HCT116 (cell line): ENCODE measurements around the gene FAM81A. TPM values are rescaled to one million over a fixed set of nuclear protein-coding genes. Genes with fewer than 3 reads are reported as not detected.

Source experiments
- ATAC-seq: fragments of 200-7000 bp; cut with Tn5 transposase; 2 replicates; pipeline ENCODE4 v1.9.1; 2020; ENCODE audit warnings: mild to moderate bottlenecking, moderate library complexity
- BruUV-seq: library from RNA; stranded (reverse); fragments of 400-500 nt; replicated peaks from 2 replicates; lab custom pipeline; 2021; lab: Mats Ljungman, UMichigan
- CTCF ChIA-PET: fragments of 300-600 bp; sonication (Branson Sonifier 250); formaldehyde crosslinking; loops from one replicate; lab custom pipeline; 2021; ENCODE audit warnings: antibody characterized with exemption; lab: Charles Lee
- POLR2A ChIA-PET: fragments of 300-600, 350-600 bp; sonication (Branson Sonifier 250); formaldehyde crosslinking; loops from one replicate; lab custom pipeline; 2021; ENCODE audit warnings: antibody characterized with exemption; lab: Charles Lee
- RAD21 ChIA-PET, 2 experiments: fragments of 300-600 bp; sonication (Branson Sonifier 250); formaldehyde crosslinking; loops; one replicate each; lab custom pipeline; 2023; ENCODE audit warnings: low total read pairs in 2 of 2; ENCODE audit not compliant: uncharacterized antibody in 2 of 2, unreplicated experiment in 2 of 2, low non-redundant PET in 1 of 2; lab: Charles Lee
- DNase-seq: peaks from one replicate; pipeline ENCODE4 v3.0.0-alpha.2; 2010; ENCODE audit warnings: low read depth, low spot score
- H2AFZ ChIP-seq: fragments of 200-600 bp; shearing (Covaris generic), sonication (generic); 2 replicates; pipeline ENCODE4 v1.6.1; 2017; ENCODE audit warnings: low read depth, mixed run types, mixed read lengths, antibody characterized with exemption, low read length; ENCODE audit not compliant: poor library complexity, severe bottlenecking
- H3K27ac ChIP-seq: 2 replicates; pipeline ENCODE4 v1.5.1; 2012; ENCODE audit warnings: low read depth, low read length
- H3K27me3 ChIP-seq: fragments of 200-600 bp; sonication (generic); 2 replicates; pipeline ENCODE4 v1.6.1; 2016; ENCODE audit warnings: mixed run types, low read length, mixed read lengths; ENCODE audit not compliant: insufficient read depth
- H3K36me3 ChIP-seq, 2 experiments: fragments of 200-500 bp in 1 of 2; fragments of 200-600 bp in 1 of 2; sonication (Bioruptor generic) in 1 of 2; sonication (generic) in 1 of 2; 2 replicates each; pipeline versions ENCODE4 v1.5.1 to v1.6.1; 2014 to 2016; ENCODE audit warnings: low read length in 2 of 2, inconsistent platforms in 1 of 2, mixed read lengths in 1 of 2, mixed run types in 1 of 2; ENCODE audit not compliant: insufficient read depth in 2 of 2, control insufficient read depth in 1 of 2
- H3K4me1 ChIP-seq, 2 experiments: fragments of 200-600 bp in 1 of 2; sonication (generic) in 1 of 2; 2 replicates each; pipeline versions ENCODE4 v1.5.1 to v1.6.1; 2012 to 2017; ENCODE audit warnings: low read length in 2 of 2, inconsistent platforms in 1 of 2, mild to moderate bottlenecking in 1 of 2, mixed read lengths in 1 of 2, mixed run types in 1 of 2, moderate library complexity in 1 of 2; ENCODE audit not compliant: insufficient read depth in 2 of 2, control insufficient read depth in 1 of 2
- H3K4me2 ChIP-seq: fragments of 200-600 bp; sonication (generic); 2 replicates; pipeline ENCODE4 v1.6.1; 2017; ENCODE audit warnings: mixed run types, low read length, mixed read lengths
- H3K4me3 ChIP-seq, 2 experiments: fragments of 200-600 bp in 1 of 2; sonication (generic) in 1 of 2; replicated peaks in 1 of 2; 2 replicates each; pipeline ENCODE4 v1.5.1; 2011 to 2016; ENCODE audit warnings: low read length in 2 of 2, control low read depth in 1 of 2, low read depth in 1 of 2, mild to moderate bottlenecking in 1 of 2, mixed read lengths in 1 of 2, mixed run types in 1 of 2
- H3K79me2 ChIP-seq: fragments of 200-600 bp; sonication (generic); 2 replicates; pipeline ENCODE4 v1.6.1; 2017; ENCODE audit warnings: mild to moderate bottlenecking, mixed run types, low read length, moderate library complexity, mixed read lengths; ENCODE audit not compliant: insufficient read depth
- H3K9ac ChIP-seq: fragments of 200-600 bp; sonication (generic); 2 replicates; pipeline ENCODE4 v1.6.1; 2016; ENCODE audit warnings: low read length, mixed read lengths
- H3K9me2 ChIP-seq: fragments of 200-600 bp; sonication (generic), shearing (Covaris generic); 2 replicates; pipeline ENCODE4 v1.6.1; 2017; ENCODE audit warnings: mixed run types, mild to moderate bottlenecking, moderate library complexity; ENCODE audit not compliant: insufficient read depth
- H3K9me3 ChIP-seq, 2 experiments: fragments of 200-500 bp in 1 of 2; fragments of 200-600 bp in 1 of 2; sonication (Bioruptor generic) in 1 of 2; sonication (generic) in 1 of 2; 2 replicates each; pipeline ENCODE4 v1.6.1; 2014 to 2017; ENCODE audit warnings: low read length in 2 of 2, mixed read lengths in 2 of 2, inconsistent platforms in 1 of 2, low read depth in 1 of 2, mild to moderate bottlenecking in 1 of 2, mixed run types in 1 of 2, moderate library complexity in 1 of 2; ENCODE audit not compliant: control insufficient read depth in 1 of 2, insufficient read depth in 1 of 2
- H4K20me1 ChIP-seq: fragments of 200-600 bp; sonication (generic), shearing (Covaris generic); 2 replicates; pipeline ENCODE4 v1.6.1; 2017; ENCODE audit warnings: mixed run types, mild to moderate bottlenecking, moderate library complexity; ENCODE audit not compliant: insufficient read depth
- ATF3 ChIP-seq: IDR thresholded peaks from 2 replicates; pipeline ENCODE4 v1.6.1; 2012
- CBX3 ChIP-seq: IDR thresholded peaks from 2 replicates; pipeline ENCODE4 v1.6.1; 2012; ENCODE audit warnings: low read depth
- CEBPB ChIP-seq: IDR thresholded peaks from 2 replicates; pipeline ENCODE4 v1.6.1; 2012; ENCODE audit warnings: low read depth
- CTCF ChIP-seq, 3 experiments: fragments of 200-600 bp in 1 of 3; sonication (generic) in 1 of 3; IDR thresholded peaks in 2 of 3; conservative IDR thresholded peaks in 1 of 3; 2 replicates each; pipeline ENCODE4 v1.5.1; 2012 to 2017; ENCODE audit warnings: low read depth in 2 of 3, low read length in 2 of 3, antibody characterized with exemption in 1 of 3, borderline replicate concordance in 1 of 3, control low read depth in 1 of 3, mild to moderate bottlenecking in 1 of 3, mixed read lengths in 1 of 3, mixed run types in 1 of 3, moderate library complexity in 1 of 3; ENCODE audit not compliant: insufficient read depth in 1 of 3
- EZH2phosphoT487 ChIP-seq: fragments of 200-600 bp; IDR thresholded peaks from 2 replicates; pipeline ENCODE4 v1.6.1; 2018; ENCODE audit warnings: antibody characterized with exemption, borderline replicate concordance
- FOSL1 ChIP-seq: IDR thresholded peaks from 2 replicates; pipeline ENCODE4 v1.6.1; 2012; ENCODE audit warnings: low read depth
- MAX ChIP-seq: IDR thresholded peaks from 2 replicates; pipeline ENCODE4 v1.6.1; 2012
- POLR2A ChIP-seq: IDR thresholded peaks from 2 replicates; pipeline ENCODE4 v1.7.0; 2011; ENCODE audit warnings: borderline replicate concordance; ENCODE audit not compliant: insufficient read depth, insufficient read length; ENCODE audit errors: extremely low read depth
- POLR2AphosphoS5 ChIP-seq: IDR thresholded peaks from 2 replicates; pipeline ENCODE4 v1.6.1; 2011; ENCODE audit warnings: mild to moderate bottlenecking, low read depth, low read length, moderate library complexity
- RAD21 ChIP-seq: IDR thresholded peaks from 2 replicates; pipeline ENCODE4 v1.6.1; 2012; ENCODE audit warnings: low read depth, mild to moderate bottlenecking
- REST ChIP-seq: IDR thresholded peaks from 2 replicates; pipeline ENCODE4 v1.6.1; 2012; ENCODE audit warnings: low read depth
- SP1 ChIP-seq: IDR thresholded peaks from 2 replicates; pipeline ENCODE4 v1.6.1; 2012; ENCODE audit warnings: low read depth
- SRF ChIP-seq: IDR thresholded peaks from 2 replicates; pipeline ENCODE4 v1.6.1; 2012; ENCODE audit warnings: low read depth
- TCF7L2 ChIP-seq: IDR thresholded peaks from 2 replicates; pipeline ENCODE4 v1.7.0; 2011; ENCODE audit warnings: borderline replicate concordance, inconsistent platforms; ENCODE audit not compliant: insufficient read depth, insufficient read length; ENCODE audit errors: extremely low read depth
- ZBTB33 ChIP-seq: IDR thresholded peaks from 2 replicates; pipeline ENCODE4 v1.6.1; 2011; ENCODE audit warnings: mild to moderate bottlenecking, low read length, moderate library complexity; ENCODE audit not compliant: insufficient replicate concordance; ENCODE audit errors: extremely low read depth
- ZFX ChIP-seq: fragments of 450-650 bp; IDR thresholded peaks from 2 replicates; pipeline ENCODE4 v1.6.1; 2017
- intact Hi-C: fragments of 100-400 bp; cut with micrococcal nuclease; formaldehyde crosslinking; loops from 2 replicates; pipeline ENCODE4 v1.10.0; 2022
- total RNA-seq: library from RNA; stranded (reverse); gene quantifications from one replicate; pipeline ENCODE4 v1.2.1, GENCODE V29; 2021; ENCODE audit not compliant: unreplicated experiment

FAM81A gene
- total RNA-seq, 1 experiment from 2014 or later = 6.6 TPM

GRCh38 chr15:59398220-59398619 lies 39.8 kb upstream of the FAM81A start:
- H3K4me3 ChIP-seq = no peak overlapping the region
- TF ChIP-seq ZBTB33 (no peak), FOSL1 (no peak), ATF3 (no peak), CEBPB (no peak), SRF (no peak), TCF7L2 (no peak), REST (no peak), MAX (no peak), EZH2phosphoT487 (no peak), POLR2A (no peak), POLR2AphosphoS5 (no peak), CTCF (IDR thresholded peaks at IDR 0.05 in 2 of 3, conservative IDR thresholded peaks at IDR 0.05 in 1 of 3; ENCODE audit: borderline replicate concordance in 1 of 3, insufficient read depth in 1 of 3, low read depth in 2 of 3, low read length in 2 of 3) (no peak), CBX3 (no peak), ZFX (no peak), SP1 (no peak), RAD21 (no peak)
- no peaks in the 10 kb centered on the region for H3K9me3 ChIP-seq
- no peak overlapping the region for H2AFZ ChIP-seq
- ChIA-PET POLR2A (no interaction called here), CTCF (no interaction called here), RAD21 (no interaction called here)
- no peaks in the 10 kb centered on the region for H4K20me1 ChIP-seq
- BruUV-seq = no TSS peak
- ATAC-seq (no peak), DNase-seq (no peak)
- no peak overlapping the region for H3K9ac ChIP-seq
- H3K4me2 ChIP-seq = no peak overlapping the region
- no peak overlapping the region for H3K27ac ChIP-seq
- intact Hi-C loops = no loop called here
- no peaks in the 10 kb centered on the region for H3K9me2 ChIP-seq
- H3K36me3 ChIP-seq = no peaks in the 10 kb centered on the region
- no peaks in the 10 kb centered on the region for H3K4me1 ChIP-seq
- no peaks in the 10 kb centered on the region for H3K79me2 ChIP-seq
- H3K27me3 ChIP-seq = no peaks in the 10 kb centered on the region
